Cardiac muscle cell (in vitro differentiated cells and primary cell): ENCODE measurements around the gene MLLT1. TPM values are rescaled to one million over a fixed set of nuclear protein-coding genes. Genes with fewer than 3 reads are reported as not detected.

Experiments used
- DNase-seq, 2 donors: peaks; one replicate each; pipeline versions ENCODE4 v3.0.0 to v3.0.0-alpha.2; 2010 to 2017; ENCODE audit warnings: low read depth in 1 of 2, low spot score in 1 of 2
- H3K27ac ChIP-seq: fragments of 200-600 bp; sonication (generic); 2 replicates; pipeline ENCODE4 v1.5.1; 2016
- H3K27me3 ChIP-seq: fragments of 200-600 bp; sonication (generic); 2 replicates; pipeline ENCODE4 v1.6.0; 2016; ENCODE audit warnings: control low read depth
- H3K36me3 ChIP-seq: fragments of 200-600 bp; sonication (generic); 2 replicates; pipeline ENCODE4 v1.5.1; 2016; ENCODE audit warnings: control low read depth
- H3K4me1 ChIP-seq: fragments of 200-600 bp; sonication (generic); 2 replicates; pipeline ENCODE4 v1.8.1; 2017; ENCODE audit warnings: low read depth, mild to moderate bottlenecking, mixed run types
- H3K4me3 ChIP-seq: fragments of 200-600 bp; sonication (generic); 2 replicates; pipeline ENCODE4 v1.5.1; 2016; ENCODE audit warnings: mild to moderate bottlenecking
- H3K9me3 ChIP-seq: fragments of 200-600 bp; sonication (generic); 2 replicates; pipeline ENCODE4 v1.5.1; 2017; ENCODE audit warnings: low read depth, mild to moderate bottlenecking, control low read depth
- polyA plus RNA-seq: library from polyadenylated mRNA; unstranded; fragments of >200 nt; fragmentation: Nextera tagmentation; extraction: Ambion mirVana; gene quantifications from 2 replicates; pipeline ENCODE4 v1.2.1, GENCODE V29; 2016
- total RNA-seq: library from RNA; depleted of rRNA; stranded (reverse); fragments of >200 nt; gene quantifications from 2 replicates; pipeline ENCODE4 v1.2.3, GENCODE V29; 2016
- TF ChIP-seq, protein P1 (sequence below): IDR thresholded peaks from 2 replicates; pipeline ENCODE4 v1.5.1; 2012; ENCODE audit warnings: low read depth, mild to moderate bottlenecking, low read length

The MLLT1 gene
- total and polyA plus RNA-seq, 2 experiments from 2014 or later = 31.1 to 46.9 TPM

GRCh38 chr19:6241680-6242377, 37.9 kb downstream of the MLLT1 start:
- Histone ChIP-seq H3K4me1 (peaks cover 4% of the 10 kb centered on the region), H3K27me3 (no peaks in the 10 kb centered on the region), H3K36me3 (no peaks in the 10 kb centered on the region), H3K27ac (peak overlapping the region; percentile 13), H3K4me3 (no peak overlapping the region), H3K9me3 (no peaks in the 10 kb centered on the region)
- DNase-seq = no peak
- TF ChIP-seq, protein P1, sequence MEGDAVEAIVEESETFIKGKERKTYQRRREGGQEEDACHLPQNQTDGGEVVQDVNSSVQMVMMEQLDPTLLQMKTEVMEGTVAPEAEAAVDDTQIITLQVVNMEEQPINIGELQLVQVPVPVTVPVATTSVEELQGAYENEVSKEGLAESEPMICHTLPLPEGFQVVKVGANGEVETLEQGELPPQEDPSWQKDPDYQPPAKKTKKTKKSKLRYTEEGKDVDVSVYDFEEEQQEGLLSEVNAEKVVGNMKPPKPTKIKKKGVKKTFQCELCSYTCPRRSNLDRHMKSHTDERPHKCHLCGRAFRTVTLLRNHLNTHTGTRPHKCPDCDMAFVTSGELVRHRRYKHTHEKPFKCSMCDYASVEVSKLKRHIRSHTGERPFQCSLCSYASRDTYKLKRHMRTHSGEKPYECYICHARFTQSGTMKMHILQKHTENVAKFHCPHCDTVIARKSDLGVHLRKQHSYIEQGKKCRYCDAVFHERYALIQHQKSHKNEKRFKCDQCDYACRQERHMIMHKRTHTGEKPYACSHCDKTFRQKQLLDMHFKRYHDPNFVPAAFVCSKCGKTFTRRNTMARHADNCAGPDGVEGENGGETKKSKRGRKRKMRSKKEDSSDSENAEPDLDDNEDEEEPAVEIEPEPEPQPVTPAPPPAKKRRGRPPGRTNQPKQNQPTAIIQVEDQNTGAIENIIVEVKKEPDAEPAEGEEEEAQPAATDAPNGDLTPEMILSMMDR = no peak

DNA sequence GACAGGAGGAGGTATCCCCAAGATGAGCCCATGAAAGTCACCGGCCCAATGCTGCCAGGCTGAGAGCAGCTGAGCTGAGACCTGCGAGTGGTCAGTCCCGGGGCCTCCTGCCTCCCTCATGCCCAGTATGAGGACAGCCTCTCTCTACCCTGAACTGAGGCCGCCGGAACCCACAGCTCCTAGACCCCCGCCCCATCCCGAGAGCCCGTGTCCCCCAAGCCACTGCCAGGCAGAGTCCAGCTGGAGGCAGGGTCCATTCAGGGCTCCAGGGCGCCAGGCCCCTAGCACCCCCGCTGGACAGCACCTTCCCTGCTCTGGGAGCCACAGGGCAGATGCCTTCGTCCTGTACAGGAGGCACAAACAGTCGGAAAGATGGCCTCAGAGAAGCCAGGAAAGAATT, 38.7 kb downstream of the MLLT1 start:
- Histone ChIP-seq H3K27me3 (no peaks in the 10 kb centered on the region), H3K4me1 (peaks cover 4% of the 10 kb centered on the region), H3K36me3 (no peaks in the 10 kb centered on the region), H3K27ac (peak overlapping the region; percentile 6), H3K9me3 (no peaks in the 10 kb centered on the region), H3K4me3 (no peak overlapping the region)
- TF ChIP-seq, protein P1 = no peak
- no peak for DNase-seq

DNA sequence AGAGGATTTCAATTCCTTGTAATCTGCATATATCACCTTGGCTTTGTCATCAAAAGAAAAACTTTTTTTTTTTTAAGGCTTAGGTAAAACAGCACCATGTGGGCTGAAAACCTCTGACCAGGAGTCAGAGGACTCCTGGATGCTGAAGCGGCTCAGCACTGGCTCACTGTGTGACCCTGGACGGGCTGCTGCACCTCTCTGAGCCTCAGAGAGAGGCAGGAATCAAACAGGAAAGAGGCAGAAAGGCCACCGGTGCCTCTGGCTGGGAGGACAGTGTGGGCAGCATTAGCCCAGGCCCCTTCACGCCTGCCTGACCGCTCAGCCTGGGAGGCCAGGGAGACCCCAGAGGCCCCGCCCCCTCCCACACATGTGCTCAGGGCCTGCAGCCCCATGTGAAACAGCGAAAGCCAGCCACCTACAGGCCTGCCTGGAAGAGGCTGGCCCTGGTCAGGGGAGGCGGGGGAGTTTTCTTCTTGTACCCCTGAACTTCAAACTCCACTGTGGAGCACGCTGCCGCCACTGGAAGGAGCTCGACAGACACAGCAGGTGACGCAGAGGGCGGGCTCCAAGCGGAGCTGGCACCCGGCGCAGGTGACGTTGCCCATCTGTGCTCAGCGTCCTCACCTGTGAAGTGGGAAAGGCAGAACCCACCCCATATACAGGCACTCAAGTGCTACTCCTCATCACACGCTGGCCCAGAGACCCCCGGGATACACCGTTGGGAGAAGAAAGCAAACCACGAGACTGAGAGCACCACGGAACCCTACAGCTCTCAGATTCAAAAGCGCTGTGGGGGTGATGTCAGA, 39.7 kb downstream of the MLLT1 start:
- no peak for DNase-seq
- no peaks in the 10 kb centered on the region for H3K27me3 ChIP-seq
- no peak overlapping the region for H3K4me3 ChIP-seq
- H3K27ac ChIP-seq = peak overlapping the region; percentile 6
- H3K4me1 ChIP-seq = peaks cover 4% of the 10 kb centered on the region
- H3K9me3 ChIP-seq = no peaks in the 10 kb centered on the region
- TF ChIP-seq, protein P1 = no peak
- no peaks in the 10 kb centered on the region for H3K36me3 ChIP-seq

GRCh38 chr19:6239401-6239844, 40.4 kb downstream of the MLLT1 start:
- no peaks in the 10 kb centered on the region for H3K27me3 ChIP-seq
- H3K4me1 ChIP-seq = peaks cover 1% of the 10 kb centered on the region
- TF ChIP-seq, protein P1 = no peak
- peak in 1 of 2 donors; percentile 62 for DNase-seq
- no peaks in the 10 kb centered on the region for H3K36me3 ChIP-seq
- no peaks in the 10 kb centered on the region for H3K9me3 ChIP-seq
- H3K4me3 ChIP-seq = no peak overlapping the region
- H3K27ac ChIP-seq = peak overlapping the region; percentile 43

DNA sequence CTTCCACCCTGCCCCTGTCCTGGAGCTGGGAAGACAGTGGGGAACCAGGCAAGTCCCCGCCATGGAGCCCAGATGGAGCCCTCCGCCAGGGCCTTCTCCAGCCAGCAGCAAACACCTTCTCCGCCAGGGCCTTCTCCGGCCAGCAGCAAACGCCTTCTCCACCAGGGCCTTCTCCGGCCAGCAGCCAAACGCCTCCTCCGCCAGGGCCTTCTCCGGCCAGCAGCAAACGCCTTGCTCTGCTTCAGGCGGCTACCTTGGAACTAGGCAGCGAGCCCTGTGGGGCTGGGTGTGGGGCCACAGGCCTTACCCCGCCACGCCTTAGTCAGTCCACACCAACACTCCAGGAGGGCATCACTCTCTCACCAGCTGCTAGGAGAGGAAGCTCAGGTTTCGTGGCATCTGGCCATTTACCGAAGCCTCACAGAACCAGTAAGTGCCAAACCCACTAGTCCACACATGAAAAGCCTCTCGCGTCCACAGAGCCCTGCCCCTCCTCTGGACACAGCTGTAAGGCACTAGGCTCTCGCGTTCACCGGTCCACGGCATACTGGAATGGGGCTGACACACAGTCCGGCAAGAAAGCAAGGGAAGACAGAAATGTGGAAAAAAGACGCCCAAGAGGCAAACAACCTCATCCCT, 41.0 kb downstream of the MLLT1 start:
- Histone ChIP-seq H3K4me1 (peaks cover 6% of the 10 kb centered on the region), H3K36me3 (no peaks in the 10 kb centered on the region), H3K4me3 (no peak overlapping the region), H3K27ac (peak overlapping the region; percentile 43), H3K27me3 (no peaks in the 10 kb centered on the region), H3K9me3 (no peaks in the 10 kb centered on the region)
- peak in 1 of 2 donors; percentile 83 for DNase-seq
- TF ChIP-seq, protein P1 = no peak
